K562 (cell line): Measurements from ENCODE around the gene CHURC1.

ENCODE experiments used
- GABPB1 ChIP-seq: sonication (generic); formaldehyde crosslinking; IDR thresholded peaks from 2 replicates; pipeline ENCODE4 v1.8.0; 2022; ENCODE audit warnings: mild to moderate bottlenecking, missing genetic modification reagents
- HDGF ChIP-seq: fragments of 450-650 bp; IDR thresholded peaks from 2 replicates; pipeline ENCODE4 v1.6.1; 2016
- MEF2A ChIP-seq: IDR thresholded peaks from 2 replicates; pipeline ENCODE4 v1.6.1; 2011; ENCODE audit warnings: low read depth, mild to moderate bottlenecking, low read length, moderate library complexity; ENCODE audit not compliant: control insufficient read depth
- NR2C2 ChIP-seq, 2 experiments: fragments of 200-800 bp in 1 of 2; sonication (Bioruptor generic) in 1 of 2; sonication (generic) in 1 of 2; formaldehyde crosslinking in 1 of 2; IDR thresholded peaks; 2 replicates each; pipeline versions ENCODE4 v1.6.1 to v1.8.0; 2016 to 2022; ENCODE audit warnings: mild to moderate bottlenecking in 1 of 2, missing compliant biosample characterization in 1 of 2, missing genetic modification characterization in 1 of 2, missing genetic modification reagents in 1 of 2
- POLR2A ChIP-seq: fragments of 450-650 bp; conservative IDR thresholded peaks from 2 replicates; pipeline ENCODE4 v1.6.1; 2016
- ZBTB17 ChIP-seq: fragments of 450-650 bp; formaldehyde crosslinking; IDR thresholded peaks from 2 replicates; pipeline ENCODE4 v1.4.0; 2020; ENCODE audit warnings: mild to moderate bottlenecking

GRCh38 chr14:64944041-64944440, 29.8 kb downstream of the CHURC1 start:
- TF ChIP-seq ZBTB17 (CRISPR knock-in tag) = no peak
- no peak for TF ChIP-seq HDGF
- no peak for TF ChIP-seq POLR2A
- no peak for TF ChIP-seq NR2C2 (CRISPR knock-in tag; IDR thresholded peaks at IDR 0.05)
- TF ChIP-seq NR2C2 (tag; IDR thresholded peaks at IDR 0.05) = no peak
- no peak for TF ChIP-seq GABPB1 (CRISPR knock-in tag)
- no peak for TF ChIP-seq MEF2A
